K562 (cell line): Measurements from ENCODE around the gene TTC9C. TPM values are rescaled to one million over a fixed set of nuclear protein-coding genes. Genes with fewer than 3 reads are reported as not detected.

Experiments used
- BHLHE40 ChIP-seq: IDR thresholded peaks from 2 replicates; pipeline ENCODE4 v1.6.1; 2011; ENCODE audit warnings: low read length, improper control_type of control experiment
- CSDE1 ChIP-seq, 2 experiments: fragments of 450-650 bp; IDR thresholded peaks; 2 replicates each; pipeline ENCODE4 v1.6.1; 2016; ENCODE audit warnings: mild to moderate bottlenecking in 1 of 2
- HDAC1 ChIP-seq, 2 experiments: fragments of 450-650 bp; IDR thresholded peaks; 2 replicates each; pipeline ENCODE4 v1.6.1; 2016 to 2017; ENCODE audit warnings: inconsistent platforms in 1 of 2, mild to moderate bottlenecking in 1 of 2, moderate library complexity in 1 of 2
- HDAC2 ChIP-seq: fragments of 450-650 bp; IDR thresholded peaks from 2 replicates; pipeline ENCODE4 v1.6.1; 2016; ENCODE audit warnings: mild to moderate bottlenecking
- KDM4B ChIP-seq, 2 experiments: fragments of 450-650 bp in 1 of 2; sonication (generic) in 1 of 2; IDR thresholded peaks; 2 replicates each; pipeline ENCODE4 v1.6.1; 2016 to 2017; ENCODE audit warnings: borderline replicate concordance in 2 of 2, antibody characterized with exemption in 1 of 2, low read depth in 1 of 2, mild to moderate bottlenecking in 1 of 2
- NELFE ChIP-seq: IDR thresholded peaks from 2 replicates; pipeline ENCODE4 v1.6.1; 2011; ENCODE audit warnings: mild to moderate bottlenecking; ENCODE audit not compliant: insufficient read depth, insufficient read length
- NR3C1 ChIP-seq: sonication (generic); formaldehyde crosslinking; IDR thresholded peaks from 2 replicates; pipeline ENCODE4 v1.8.1; 2022; ENCODE audit warnings: missing genetic modification reagents
- POLR2B ChIP-seq: fragments of 450-650 bp; IDR thresholded peaks from 2 replicates; pipeline ENCODE4 v1.6.1; 2018; ENCODE audit warnings: low read depth; ENCODE audit not compliant: partially characterized antibody
- POU5F1 ChIP-seq: fragments of 150-350 bp; IDR thresholded peaks from 2 replicates; pipeline ENCODE4 v1.6.1; 2014; ENCODE audit warnings: borderline replicate concordance, low read length, low read depth, mild to moderate bottlenecking; ENCODE audit not compliant: partially characterized antibody
- SMARCC2 ChIP-seq: fragments of 450-650 bp; IDR thresholded peaks from 2 replicates; pipeline ENCODE4 v1.6.1; 2017; ENCODE audit warnings: antibody characterized with exemption, moderate library complexity, mild to moderate bottlenecking, low read depth
- SREBF2 ChIP-seq: sonication (generic); formaldehyde crosslinking; IDR thresholded peaks from 2 replicates; pipeline ENCODE4 v1.4.0; 2020; ENCODE audit warnings: mild to moderate bottlenecking, missing genetic modification reagents
- SRSF7 ChIP-seq: fragments of 200-400 bp; formaldehyde crosslinking; optimal IDR thresholded peaks from 2 replicates; pipeline ENCODE3; 2017; ENCODE audit warnings: mild to moderate bottlenecking, low read depth, low read length
- TBP ChIP-seq: optimal IDR thresholded peaks from 2 replicates; pipeline ENCODE3; 2011; ENCODE audit warnings: low read depth, low read length, improper control_type of control experiment
- XRCC5 ChIP-seq: fragments of 200-400 bp; formaldehyde crosslinking; IDR thresholded peaks from 2 replicates; pipeline ENCODE4 v1.6.1; 2017; ENCODE audit warnings: low read depth, mild to moderate bottlenecking, low read length
- YY1 ChIP-seq, 3 experiments: IDR thresholded peaks; 2 replicates each; pipeline ENCODE4 v1.6.1; 2011; ENCODE audit warnings: low read length in 2 of 3, mild to moderate bottlenecking in 2 of 3, moderate library complexity in 2 of 3, borderline replicate concordance in 1 of 3, control low read depth in 1 of 3, low read depth in 1 of 3; ENCODE audit not compliant: insufficient read depth in 3 of 3, insufficient replicate concordance in 2 of 3, control insufficient read depth in 1 of 3, insufficient read length in 1 of 3; ENCODE audit errors: extremely low read depth in 1 of 3
- ZFPM2 ChIP-seq: fragments of 250-450 bp; sonication (Bioruptor Pico); IDR thresholded peaks from 2 replicates; pipeline ENCODE4 v1.5.1; 2022; ENCODE audit warnings: mild to moderate bottlenecking
- ZNF830 ChIP-seq: fragments of 250-450 bp; sonication (Bioruptor Pico); IDR thresholded peaks from 2 replicates; pipeline ENCODE4 v1.5.0; 2021; ENCODE audit warnings: mild to moderate bottlenecking
- polyA plus RNA-seq, 8 experiments: library from polyadenylated mRNA; depleted of rRNA in 4 of 8; stranded (reverse) in 5 of 8; unstranded in 3 of 8; fragments of >200 nt; fragmentation: Nextera tagmentation in 2 of 8; fragmentation: Illumina TruSeq in 1 of 8; extraction: Ambion mirVana in 2 of 8; extraction: Trizol in 1 of 8; gene quantifications; 2 replicates each; pipeline versions ENCODE4 v1.2.1 to v1.2.3, GENCODE V29; 2011 to 2014; ENCODE audit warnings: inconsistent platforms in 1 of 8, missing spikeins in 1 of 8
- total RNA-seq, 7 experiments: library from RNA; depleted of rRNA in 6 of 7; stranded (reverse); fragments of >200 nt in 6 of 7; fragmentation: Illumina TruSeq in 2 of 7; extraction: Trizol in 2 of 7; gene quantifications; 2 replicates each; pipeline versions ENCODE4 v1.2.1 to v1.2.3, GENCODE V29; 2011 to 2021; ENCODE audit warnings: low replicate concordance in 1 of 7
- TF ChIP-seq, protein P1 (sequence below): sonication (generic); formaldehyde crosslinking; IDR thresholded peaks from 2 replicates; pipeline ENCODE4 v1.9.0; 2022; ENCODE audit warnings: mild to moderate bottlenecking, missing genetic modification reagents
- TF ChIP-seq, protein P2 (sequence below): fragments of 450-650 bp; IDR thresholded peaks from 2 replicates; pipeline ENCODE4 v1.6.1; 2016; ENCODE audit warnings: low read depth

The TTC9C gene
- total and polyA plus RNA-seq, 9 of the 15 experiments (the other 6 are each of a cell fraction or from before 2014, with no cell fraction given), result 32.8 to 59.0 (median 37.1) TPM

DNA sequence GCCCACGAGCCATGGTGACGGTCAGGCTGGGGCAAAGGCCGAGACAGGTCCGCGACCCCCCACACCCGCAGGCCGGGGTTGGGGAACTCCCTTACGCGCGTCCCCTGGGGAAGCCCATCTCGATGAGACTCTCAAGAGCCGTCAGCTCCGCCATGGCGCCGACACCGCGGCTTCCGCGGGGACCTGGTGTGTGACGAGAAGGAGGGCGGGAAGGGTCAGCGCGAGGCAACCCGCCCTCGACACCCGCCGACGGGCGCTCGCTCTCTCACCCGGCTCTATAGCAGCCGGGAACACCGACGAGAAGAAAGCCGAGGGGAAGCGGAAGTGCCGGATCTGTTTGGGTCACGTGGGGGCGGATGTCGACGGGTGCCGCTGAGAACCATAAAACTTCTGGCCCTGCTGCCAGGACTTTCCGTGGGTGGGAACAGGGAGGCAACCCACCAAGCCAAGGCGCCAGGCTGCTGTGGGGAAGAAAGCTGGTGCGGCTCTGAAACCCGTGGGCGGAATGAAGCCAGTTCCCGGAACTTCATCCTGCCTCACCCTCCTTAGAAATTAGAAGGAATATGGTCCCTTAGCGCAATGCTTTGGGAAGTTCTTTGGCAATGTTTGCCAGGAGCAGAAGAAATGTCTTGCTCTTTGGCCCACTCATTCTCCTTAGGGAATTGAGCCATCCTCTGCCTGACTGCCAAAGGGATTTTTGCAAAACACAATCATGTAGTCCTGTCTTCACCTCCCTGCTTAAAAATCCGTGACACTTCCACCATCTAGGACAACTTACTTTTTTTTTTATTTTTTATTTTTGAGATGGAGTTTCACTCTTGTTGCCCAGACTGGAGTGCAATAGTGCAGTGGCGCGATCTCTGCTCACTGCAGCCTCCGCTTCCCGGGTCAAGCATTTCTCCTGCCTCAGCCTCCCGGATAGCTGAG, 49.3 kb upstream of the TTC9C start, which contains the start of gene UBXN1 (continued):
- TF ChIP-seq POU5F1 (peak; percentile 91), SREBF2 (CRISPR knock-in tag) (peak; percentile 92), YY1 (IDR thresholded peaks at IDR 0.05; ENCODE audit: borderline replicate concordance in 1 of 3, control insufficient read depth in 1 of 3, extremely low read depth in 1 of 3, insufficient read depth in 3 of 3, insufficient read length in 1 of 3, insufficient replicate concordance in 2 of 3, low read depth in 1 of 3, low read length in 2 of 3) (peak in 2 of 3 experiments; percentile 40 to 67), NR3C1 (CRISPR knock-in tag) (no peak), NELFE (no peak), XRCC5 (peak; percentile 59; the same call in 1 of the 2 replicates), TBP (peak; percentile 74), ZFPM2 (CRISPR knock-in tag) (no peak), BHLHE40 (peak; percentile 87), HDAC1 (IDR thresholded peaks at IDR 0.05) (peak in 1 of 2 experiments; percentile 84; a peak in 3 of 4 replicates), ZNF830 (no peak), SRSF7 (no peak), KDM4B (IDR thresholded peaks at IDR 0.05; ENCODE audit: borderline replicate concordance in 2 of 2, low read depth in 1 of 2) (peak in 1 of 2 experiments; percentile 91; a peak in 1 of 4 replicates), SMARCC2 (no peak), POLR2B (peak; percentile 64), HDAC2 (peak; percentile 46; the same call in 1 of the 2 replicates), CSDE1 (IDR thresholded peaks at IDR 0.05) (0 out of 4 replicates have a peak, but pooled peaks of 1 of the 2 experiments have one; percentile 11)
- TF ChIP-seq, protein P1, sequence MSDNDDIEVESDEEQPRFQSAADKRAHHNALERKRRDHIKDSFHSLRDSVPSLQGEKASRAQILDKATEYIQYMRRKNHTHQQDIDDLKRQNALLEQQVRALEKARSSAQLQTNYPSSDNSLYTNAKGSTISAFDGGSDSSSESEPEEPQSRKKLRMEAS (CRISPR knock-in tag), result peak; percentile 79
- TF ChIP-seq, protein P2, sequence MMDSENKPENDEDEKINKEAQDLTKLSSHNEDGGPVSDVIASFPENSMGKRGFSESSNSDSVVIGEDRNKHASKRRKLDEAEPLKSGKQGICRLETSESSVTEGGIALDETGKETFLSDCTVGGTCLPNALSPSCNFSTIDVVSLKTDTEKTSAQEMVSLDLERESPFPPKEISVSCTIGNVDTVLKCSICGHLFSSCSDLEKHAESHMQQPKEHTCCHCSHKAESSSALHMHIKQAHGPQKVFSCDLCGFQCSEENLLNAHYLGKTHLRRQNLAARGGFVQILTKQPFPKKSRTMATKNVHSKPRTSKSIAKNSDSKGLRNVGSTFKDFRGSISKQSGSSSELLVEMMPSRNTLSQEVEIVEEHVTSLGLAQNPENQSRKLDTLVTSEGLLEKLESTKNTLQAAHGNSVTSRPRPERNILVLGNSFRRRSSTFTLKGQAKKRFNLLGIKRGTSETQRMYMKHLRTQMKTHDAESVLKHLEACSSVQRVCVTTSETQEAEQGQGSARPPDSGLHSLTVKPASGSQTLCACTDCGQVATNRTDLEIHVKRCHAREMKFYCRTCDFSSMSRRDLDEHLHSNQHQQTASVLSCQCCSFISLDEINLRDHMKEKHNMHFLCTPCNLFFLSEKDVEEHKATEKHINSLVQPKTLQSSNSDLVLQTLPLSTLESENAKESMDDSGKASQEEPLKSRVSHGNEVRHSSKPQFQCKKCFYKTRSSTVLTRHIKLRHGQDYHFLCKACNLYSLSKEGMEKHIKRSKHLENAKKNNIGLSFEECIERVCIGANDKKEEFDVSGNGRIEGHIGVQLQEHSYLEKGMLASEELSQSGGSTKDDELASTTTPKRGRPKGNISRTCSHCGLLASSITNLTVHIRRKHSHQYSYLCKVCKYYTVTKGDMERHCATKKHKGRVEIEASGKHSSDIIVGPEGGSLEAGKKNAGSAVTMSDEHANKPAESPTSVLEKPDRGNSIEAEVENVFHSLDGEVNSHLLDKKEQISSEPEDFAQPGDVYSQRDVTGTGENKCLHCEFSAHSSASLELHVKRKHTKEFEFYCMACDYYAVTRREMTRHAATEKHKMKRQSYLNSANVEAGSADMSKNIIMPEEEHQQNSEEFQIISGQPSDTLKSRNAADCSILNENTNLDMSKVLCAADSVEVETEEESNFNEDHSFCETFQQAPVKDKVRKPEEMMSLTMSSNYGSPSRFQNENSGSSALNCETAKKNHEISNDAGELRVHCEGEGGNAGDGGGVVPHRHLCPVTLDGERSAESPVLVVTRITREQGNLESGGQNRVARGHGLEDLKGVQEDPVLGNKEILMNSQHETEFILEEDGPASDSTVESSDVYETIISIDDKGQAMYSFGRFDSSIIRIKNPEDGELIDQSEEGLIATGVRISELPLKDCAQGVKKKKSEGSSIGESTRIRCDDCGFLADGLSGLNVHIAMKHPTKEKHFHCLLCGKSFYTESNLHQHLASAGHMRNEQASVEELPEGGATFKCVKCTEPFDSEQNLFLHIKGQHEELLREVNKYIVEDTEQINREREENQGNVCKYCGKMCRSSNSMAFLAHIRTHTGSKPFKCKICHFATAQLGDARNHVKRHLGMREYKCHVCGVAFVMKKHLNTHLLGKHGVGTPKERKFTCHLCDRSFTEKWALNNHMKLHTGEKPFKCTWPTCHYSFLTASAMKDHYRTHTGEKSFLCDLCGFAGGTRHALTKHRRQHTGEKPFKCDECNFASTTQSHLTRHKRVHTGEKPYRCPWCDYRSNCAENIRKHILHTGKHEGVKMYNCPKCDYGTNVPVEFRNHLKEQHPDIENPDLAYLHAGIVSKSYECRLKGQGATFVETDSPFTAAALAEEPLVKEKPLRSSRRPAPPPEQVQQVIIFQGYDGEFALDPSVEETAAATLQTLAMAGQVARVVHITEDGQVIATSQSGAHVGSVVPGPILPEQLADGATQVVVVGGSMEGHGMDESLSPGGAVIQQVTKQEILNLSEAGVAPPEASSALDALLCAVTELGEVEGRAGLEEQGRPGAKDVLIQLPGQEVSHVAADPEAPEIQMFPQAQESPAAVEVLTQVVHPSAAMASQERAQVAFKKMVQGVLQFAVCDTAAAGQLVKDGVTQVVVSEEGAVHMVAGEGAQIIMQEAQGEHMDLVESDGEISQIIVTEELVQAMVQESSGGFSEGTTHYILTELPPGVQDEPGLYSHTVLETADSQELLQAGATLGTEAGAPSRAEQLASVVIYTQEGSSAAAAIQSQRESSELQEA, result peak; percentile 98
